H1 (cell line): ENCODE results near the gene MIPOL1. TPM values are rescaled to one million over a fixed set of nuclear protein-coding genes. Genes with fewer than 3 reads are reported as not detected.

Experiments
- CTBP2 ChIP-seq: IDR thresholded peaks from 2 replicates; pipeline ENCODE4 v1.7.0; 2011; ENCODE audit warnings: borderline replicate concordance, mild to moderate bottlenecking, moderate library complexity, mixed read lengths, low read length; ENCODE audit not compliant: insufficient read depth, insufficient read length
- NANOG ChIP-seq: IDR thresholded peaks from 2 replicates; pipeline ENCODE4 v1.6.1; 2011; ENCODE audit warnings: low read length, low read depth, mild to moderate bottlenecking, inconsistent platforms; ENCODE audit not compliant: insufficient read depth, poor library complexity, severe bottlenecking
- RAD21 ChIP-seq, 2 experiments: IDR thresholded peaks in 1 of 2; conservative IDR thresholded peaks in 1 of 2; 2 replicates each; pipeline ENCODE4 v1.6.1; 2011; ENCODE audit warnings: low read depth in 2 of 2, low read length in 2 of 2, improper control_type of control experiment in 1 of 2, inconsistent platforms in 1 of 2, mild to moderate bottlenecking in 1 of 2, moderate library complexity in 1 of 2
- RBBP5 ChIP-seq: IDR thresholded peaks from 2 replicates; pipeline ENCODE4 v1.7.1; 2012; ENCODE audit warnings: low read depth, mild to moderate bottlenecking, inconsistent platforms, low read length, moderate library complexity, borderline replicate concordance
- SIRT6 ChIP-seq: IDR thresholded peaks from one replicate; pipeline ENCODE4 v1.7.1; 2012; ENCODE audit warnings: low read length, inconsistent platforms
- polyA plus RNA-seq, 7 experiments: library from polyadenylated mRNA; depleted of rRNA in 3 of 7; stranded (reverse) in 5 of 7; unstranded in 2 of 7; fragments of >200 nt in 5 of 7; fragments of 200-250 nt in 2 of 7; gene quantifications; 1 replicate in 5 of 7; 2 replicates in 1 of 7; 4 replicates in 1 of 7; pipeline versions ENCODE4 v1.2.1 to v1.2.3, GENCODE V29; 2011 to 2013; ENCODE audit warnings: missing spikeins in 2 of 7, mixed read lengths in 2 of 7
- total RNA-seq: library from RNA; stranded (reverse); fragmentation: NEBNext Ultra II Directional; extraction: Animal tissue kit (Norgen Biotek cat#: 25700); gene quantifications from 2 replicates; pipeline ENCODE4 v1.2.1, GENCODE V29; 2021
- TF ChIP-seq, protein P1 (sequence below): fragments of 300-600 bp; sonication (generic); IDR thresholded peaks from 2 replicates; pipeline ENCODE4 v1.7.1; 2012; ENCODE audit warnings: low read length, moderate library complexity, mild to moderate bottlenecking, inconsistent platforms; ENCODE audit not compliant: insufficient replicate concordance
- TF ChIP-seq, protein P2 (sequence below): IDR thresholded peaks from 2 replicates; pipeline ENCODE4 v1.6.1; 2012; ENCODE audit warnings: inconsistent platforms

The MIPOL1 gene
- total and polyA plus RNA-seq, 2 of the 8 experiments (the other 6 are each of a cell fraction or from before 2014, with no cell fraction given): 2.8 to 23.9 TPM

DNA sequence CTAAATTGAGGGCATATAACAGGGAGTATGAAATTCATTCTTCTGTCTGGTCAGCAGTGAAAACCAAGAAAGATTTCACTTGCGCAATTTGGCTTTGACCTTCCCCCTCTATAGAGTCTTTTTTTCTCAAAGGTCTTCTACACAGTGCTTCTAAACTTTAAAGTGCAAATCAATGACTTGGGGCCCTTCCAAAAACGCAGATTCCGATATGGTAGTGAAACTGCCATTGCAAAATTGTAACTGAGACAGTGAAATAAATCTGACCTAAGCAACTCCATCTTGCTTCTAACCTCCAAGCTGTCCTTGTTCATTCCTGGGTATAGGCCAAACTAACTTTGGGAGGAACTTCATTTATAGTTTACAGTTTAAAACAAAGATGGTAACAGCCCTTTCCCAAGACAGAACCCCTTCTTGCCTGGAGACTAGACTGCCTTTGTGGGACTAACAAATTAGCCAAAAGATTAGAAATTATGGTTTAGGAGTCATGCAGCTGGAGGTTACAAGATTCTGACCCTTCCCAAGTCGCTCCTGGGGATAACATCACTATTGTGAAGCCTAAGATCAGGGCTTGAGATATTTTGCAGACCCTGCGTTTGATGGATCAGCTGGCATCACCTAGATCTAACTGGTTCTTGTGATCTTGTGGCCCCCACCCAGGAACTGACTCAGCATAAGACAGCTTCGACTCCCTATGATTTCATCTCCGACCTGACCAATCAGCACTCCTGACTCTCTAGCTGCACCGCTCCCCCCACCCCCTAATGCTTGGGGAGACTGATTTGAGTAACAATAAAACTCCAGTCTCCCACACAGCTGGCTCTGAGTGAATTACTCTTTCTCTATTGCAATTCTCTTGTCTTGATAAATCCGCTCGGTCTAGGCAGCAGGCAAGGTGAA lies 30.3 kb upstream of the MIPOL1 start (continued):
- TF ChIP-seq, protein P1, sequence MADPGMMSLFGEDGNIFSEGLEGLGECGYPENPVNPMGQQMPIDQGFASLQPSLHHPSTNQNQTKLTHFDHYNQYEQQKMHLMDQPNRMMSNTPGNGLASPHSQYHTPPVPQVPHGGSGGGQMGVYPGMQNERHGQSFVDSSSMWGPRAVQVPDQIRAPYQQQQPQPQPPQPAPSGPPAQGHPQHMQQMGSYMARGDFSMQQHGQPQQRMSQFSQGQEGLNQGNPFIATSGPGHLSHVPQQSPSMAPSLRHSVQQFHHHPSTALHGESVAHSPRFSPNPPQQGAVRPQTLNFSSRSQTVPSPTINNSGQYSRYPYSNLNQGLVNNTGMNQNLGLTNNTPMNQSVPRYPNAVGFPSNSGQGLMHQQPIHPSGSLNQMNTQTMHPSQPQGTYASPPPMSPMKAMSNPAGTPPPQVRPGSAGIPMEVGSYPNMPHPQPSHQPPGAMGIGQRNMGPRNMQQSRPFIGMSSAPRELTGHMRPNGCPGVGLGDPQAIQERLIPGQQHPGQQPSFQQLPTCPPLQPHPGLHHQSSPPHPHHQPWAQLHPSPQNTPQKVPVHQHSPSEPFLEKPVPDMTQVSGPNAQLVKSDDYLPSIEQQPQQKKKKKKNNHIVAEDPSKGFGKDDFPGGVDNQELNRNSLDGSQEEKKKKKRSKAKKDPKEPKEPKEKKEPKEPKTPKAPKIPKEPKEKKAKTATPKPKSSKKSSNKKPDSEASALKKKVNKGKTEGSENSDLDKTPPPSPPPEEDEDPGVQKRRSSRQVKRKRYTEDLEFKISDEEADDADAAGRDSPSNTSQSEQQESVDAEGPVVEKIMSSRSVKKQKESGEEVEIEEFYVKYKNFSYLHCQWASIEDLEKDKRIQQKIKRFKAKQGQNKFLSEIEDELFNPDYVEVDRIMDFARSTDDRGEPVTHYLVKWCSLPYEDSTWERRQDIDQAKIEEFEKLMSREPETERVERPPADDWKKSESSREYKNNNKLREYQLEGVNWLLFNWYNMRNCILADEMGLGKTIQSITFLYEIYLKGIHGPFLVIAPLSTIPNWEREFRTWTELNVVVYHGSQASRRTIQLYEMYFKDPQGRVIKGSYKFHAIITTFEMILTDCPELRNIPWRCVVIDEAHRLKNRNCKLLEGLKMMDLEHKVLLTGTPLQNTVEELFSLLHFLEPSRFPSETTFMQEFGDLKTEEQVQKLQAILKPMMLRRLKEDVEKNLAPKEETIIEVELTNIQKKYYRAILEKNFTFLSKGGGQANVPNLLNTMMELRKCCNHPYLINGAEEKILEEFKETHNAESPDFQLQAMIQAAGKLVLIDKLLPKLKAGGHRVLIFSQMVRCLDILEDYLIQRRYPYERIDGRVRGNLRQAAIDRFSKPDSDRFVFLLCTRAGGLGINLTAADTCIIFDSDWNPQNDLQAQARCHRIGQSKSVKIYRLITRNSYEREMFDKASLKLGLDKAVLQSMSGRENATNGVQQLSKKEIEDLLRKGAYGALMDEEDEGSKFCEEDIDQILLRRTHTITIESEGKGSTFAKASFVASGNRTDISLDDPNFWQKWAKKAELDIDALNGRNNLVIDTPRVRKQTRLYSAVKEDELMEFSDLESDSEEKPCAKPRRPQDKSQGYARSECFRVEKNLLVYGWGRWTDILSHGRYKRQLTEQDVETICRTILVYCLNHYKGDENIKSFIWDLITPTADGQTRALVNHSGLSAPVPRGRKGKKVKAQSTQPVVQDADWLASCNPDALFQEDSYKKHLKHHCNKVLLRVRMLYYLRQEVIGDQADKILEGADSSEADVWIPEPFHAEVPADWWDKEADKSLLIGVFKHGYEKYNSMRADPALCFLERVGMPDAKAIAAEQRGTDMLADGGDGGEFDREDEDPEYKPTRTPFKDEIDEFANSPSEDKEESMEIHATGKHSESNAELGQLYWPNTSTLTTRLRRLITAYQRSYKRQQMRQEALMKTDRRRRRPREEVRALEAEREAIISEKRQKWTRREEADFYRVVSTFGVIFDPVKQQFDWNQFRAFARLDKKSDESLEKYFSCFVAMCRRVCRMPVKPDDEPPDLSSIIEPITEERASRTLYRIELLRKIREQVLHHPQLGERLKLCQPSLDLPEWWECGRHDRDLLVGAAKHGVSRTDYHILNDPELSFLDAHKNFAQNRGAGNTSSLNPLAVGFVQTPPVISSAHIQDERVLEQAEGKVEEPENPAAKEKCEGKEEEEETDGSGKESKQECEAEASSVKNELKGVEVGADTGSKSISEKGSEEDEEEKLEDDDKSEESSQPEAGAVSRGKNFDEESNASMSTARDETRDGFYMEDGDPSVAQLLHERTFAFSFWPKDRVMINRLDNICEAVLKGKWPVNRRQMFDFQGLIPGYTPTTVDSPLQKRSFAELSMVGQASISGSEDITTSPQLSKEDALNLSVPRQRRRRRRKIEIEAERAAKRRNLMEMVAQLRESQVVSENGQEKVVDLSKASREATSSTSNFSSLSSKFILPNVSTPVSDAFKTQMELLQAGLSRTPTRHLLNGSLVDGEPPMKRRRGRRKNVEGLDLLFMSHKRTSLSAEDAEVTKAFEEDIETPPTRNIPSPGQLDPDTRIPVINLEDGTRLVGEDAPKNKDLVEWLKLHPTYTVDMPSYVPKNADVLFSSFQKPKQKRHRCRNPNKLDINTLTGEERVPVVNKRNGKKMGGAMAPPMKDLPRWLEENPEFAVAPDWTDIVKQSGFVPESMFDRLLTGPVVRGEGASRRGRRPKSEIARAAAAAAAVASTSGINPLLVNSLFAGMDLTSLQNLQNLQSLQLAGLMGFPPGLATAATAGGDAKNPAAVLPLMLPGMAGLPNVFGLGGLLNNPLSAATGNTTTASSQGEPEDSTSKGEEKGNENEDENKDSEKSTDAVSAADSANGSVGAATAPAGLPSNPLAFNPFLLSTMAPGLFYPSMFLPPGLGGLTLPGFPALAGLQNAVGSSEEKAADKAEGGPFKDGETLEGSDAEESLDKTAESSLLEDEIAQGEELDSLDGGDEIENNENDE: no peak
- TF ChIP-seq SIRT6: no peak
- TF ChIP-seq RBBP5: no peak
- TF ChIP-seq, protein P2, sequence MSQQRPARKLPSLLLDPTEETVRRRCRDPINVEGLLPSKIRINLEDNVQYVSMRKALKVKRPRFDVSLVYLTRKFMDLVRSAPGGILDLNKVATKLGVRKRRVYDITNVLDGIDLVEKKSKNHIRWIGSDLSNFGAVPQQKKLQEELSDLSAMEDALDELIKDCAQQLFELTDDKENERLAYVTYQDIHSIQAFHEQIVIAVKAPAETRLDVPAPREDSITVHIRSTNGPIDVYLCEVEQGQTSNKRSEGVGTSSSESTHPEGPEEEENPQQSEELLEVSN: no peak
- no peak for TF ChIP-seq RAD21 (IDR thresholded peaks at IDR 0.05 in 1 of 2, conservative IDR thresholded peaks at IDR 0.05 in 1 of 2; ENCODE audit: low read depth in 2 of 2, low read length in 2 of 2)
- TF ChIP-seq NANOG: peak; percentile 61
- TF ChIP-seq CTBP2: no peak
